HG03457 (cell line): ENCODE data around the gene LARP1.
"Not testable (repeated sequence)": the region's sequence is repeated elsewhere in the genome, so short reads cannot be mapped to it uniquely, and the experiment has no call there.

Source experiments
- ATAC-seq: cut with Tn5 transposase; IDR thresholded peaks from one replicate; pipeline ENCODE4 v1.9.1; 2021; ENCODE audit warnings: moderate number of reproducible peaks; ENCODE audit not compliant: unreplicated experiment

Gene LARP1

DNA sequence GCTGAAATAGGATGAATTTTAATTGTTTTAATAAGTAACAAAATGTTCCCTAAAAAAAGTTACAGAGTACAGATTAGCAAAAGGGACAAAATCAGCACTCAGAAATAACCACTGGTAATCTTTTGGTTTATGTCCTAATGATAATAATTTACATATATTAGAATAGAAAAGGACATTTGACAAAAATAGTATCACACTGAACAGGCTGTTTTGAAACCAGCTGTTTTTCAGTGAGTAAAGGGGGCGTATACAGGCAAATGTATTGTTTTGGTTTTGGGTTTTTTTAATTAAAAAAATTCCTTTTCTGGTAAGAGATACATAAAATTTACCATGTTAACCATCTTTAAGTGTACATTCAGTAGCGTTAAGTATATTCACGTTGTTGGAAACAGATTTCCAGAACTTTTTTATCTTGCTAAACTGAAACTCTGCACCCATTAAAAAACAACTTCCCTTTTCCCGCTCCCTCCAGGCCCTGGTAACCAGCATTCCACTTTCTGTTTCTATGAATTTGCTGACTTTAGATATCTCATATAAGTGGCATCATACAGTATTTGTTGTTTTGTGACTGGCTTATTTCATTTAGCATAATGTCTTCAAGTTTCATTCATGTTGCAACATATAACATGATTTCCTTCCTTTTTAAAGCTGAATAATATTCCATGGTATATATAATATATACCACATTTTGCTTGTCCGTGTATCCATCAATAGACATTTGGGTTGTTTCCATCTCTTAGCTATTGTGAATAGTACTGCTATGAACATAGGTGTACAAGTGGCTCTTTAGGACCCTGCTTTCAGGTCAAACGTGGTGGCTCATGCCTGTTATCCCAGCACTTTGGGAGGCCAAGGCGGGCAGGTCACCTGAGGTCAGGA, 20.6 kb upstream of the LARP1 start:
- ATAC-seq: no peak

DNA sequence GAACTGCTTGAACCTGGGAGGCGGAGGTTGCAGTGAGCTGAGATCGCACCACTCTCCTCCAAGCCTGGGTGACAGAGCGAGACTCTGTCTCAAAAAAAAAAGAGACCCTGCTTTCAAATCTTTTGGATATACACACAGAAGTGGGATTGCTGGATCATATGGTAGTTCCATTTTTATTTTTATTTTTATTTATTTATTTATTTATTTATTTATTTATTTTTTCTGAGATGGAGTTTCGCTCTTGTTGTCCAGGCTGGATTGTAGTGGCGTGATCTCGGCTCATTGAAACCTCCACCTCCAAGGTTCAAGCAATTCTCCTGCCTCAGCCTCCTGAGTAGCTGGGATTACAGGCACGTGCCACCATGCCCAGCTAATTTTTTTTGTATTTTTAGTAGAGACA, 19.8 kb upstream of the LARP1 start:
- not testable (repeated sequence) for ATAC-seq

DNA sequence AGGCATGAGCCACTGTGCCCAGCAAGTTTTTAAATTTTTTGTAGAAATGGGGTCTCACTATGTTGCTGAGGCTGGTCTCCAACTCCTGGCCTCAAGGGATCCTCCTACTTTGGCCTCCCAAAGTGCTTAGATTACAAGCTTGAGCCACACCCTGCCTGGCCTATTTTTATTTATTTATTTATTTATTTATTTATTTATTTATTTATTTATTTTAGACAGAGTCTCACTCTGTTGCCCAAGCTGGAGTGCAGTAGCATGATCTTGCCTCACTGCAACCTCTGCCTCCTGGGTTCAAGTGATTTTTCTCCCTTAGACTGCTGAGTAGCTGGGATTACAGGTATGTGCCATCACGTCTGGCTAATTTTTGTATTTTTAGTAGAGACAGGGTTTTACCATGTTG, 18.8 kb upstream of the LARP1 start:
- ATAC-seq: not testable (repeated sequence)

DNA sequence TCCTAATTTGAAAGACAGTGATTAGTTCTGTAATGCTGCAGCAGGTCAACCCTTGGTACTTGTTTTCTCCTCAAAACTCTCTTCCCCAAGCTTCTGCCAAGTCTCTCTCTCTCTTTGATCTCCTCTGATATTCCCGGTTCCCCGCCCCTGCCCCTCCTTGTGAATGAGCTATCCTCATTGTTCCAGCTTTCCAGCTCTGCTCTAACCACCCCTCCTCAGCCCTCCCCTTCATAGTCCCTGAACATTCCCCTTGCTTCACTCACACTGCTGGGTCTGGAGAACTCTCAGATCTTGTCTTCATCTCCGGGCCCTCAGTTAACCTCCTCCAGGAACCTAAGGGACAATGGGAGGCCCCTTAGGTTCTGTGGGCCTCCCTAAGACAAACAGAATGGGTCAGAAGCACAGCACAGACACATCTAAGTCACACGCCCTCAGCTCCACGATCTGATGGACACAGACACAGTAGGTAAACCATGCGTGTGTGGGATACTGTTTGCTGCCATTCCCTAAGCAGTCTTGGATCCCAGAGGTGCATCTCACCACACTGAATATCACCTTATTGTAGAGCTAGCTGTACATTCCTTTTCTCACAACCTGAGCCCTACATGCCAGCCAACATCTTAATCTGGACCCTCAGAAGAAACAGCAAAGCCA, 17.4 kb upstream of the LARP1 start:
- no peak for ATAC-seq

DNA sequence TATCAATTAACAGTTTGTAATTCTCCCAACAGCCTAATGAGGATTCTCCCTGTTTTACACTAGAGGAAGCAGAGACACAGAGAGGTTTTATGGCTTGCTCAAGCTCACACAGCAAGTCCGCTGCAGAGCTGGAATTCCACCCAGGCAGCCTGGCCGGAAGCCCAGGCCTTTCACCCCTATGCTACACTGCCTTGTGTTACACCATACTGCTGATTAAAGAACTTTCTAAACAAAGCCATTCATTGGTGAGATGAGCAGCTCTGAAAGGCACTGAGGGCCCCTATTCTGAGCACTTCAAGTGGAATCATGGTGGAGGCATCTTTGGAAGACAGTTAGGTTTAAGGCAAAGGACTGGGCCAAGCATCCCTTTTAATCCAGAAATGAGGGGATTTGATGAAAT, 14.7 kb upstream of the LARP1 start:
- no peak for ATAC-seq

DNA sequence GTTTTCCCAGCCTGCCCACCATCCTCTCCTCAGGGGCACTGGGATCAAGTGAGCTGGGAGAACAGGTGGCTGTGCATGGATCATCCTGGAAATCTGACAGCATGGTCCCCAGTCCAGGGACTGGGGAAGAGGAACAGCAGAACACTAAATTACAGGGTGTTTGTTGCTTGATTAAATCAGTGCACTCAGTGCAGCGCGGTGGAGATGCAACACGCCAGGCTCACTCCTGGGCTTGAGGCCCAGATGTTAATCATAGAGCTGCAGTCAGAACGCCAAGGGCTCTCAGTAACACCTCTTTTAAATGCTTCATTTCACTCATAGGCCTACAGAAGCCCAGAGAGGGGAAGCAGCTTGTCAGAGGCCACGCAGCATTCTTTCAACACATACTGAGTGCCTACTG, 14.2 kb upstream of the LARP1 start:
- no peak for ATAC-seq

DNA sequence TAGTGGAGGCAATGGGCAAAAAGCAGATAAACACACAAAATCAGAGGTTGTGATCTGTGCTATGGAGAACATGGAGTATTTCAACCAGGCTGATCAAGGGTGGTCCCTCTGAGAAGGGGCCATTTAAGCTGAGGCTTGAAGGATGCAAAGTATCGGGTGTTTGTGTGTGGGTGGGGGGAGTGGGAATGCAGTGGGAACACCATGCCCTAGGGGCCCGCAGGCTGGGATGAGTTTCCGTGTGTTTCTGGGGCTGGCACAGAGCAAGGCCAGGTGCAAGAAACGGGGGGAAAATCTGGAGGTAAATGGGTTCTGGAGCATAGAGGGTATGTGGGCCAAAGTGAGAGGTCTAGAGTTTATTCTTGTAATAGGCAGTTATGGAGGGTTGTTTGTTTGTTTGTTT, 13.8 kb upstream of the LARP1 start:
- no peak for ATAC-seq

DNA sequence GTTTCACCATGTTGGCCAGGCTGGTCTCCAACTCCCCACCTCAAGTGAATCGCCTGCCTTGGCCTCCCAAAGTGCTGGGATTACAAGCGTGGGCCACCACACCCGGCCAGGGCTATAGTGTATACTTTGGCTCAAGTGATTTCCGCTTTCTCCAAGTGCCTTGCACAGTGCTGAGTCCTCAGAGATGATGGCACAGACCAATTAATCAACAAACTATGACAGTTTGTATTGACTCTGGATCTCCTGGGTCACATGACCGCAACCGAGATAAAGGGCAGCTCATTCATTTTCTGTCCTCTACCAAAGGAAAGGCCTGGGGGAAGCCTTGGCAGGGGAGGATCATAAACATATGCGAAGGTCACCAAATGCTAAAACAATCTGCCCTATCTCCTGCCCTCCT, 11.4 kb upstream of the LARP1 start:
- ATAC-seq: no peak

DNA sequence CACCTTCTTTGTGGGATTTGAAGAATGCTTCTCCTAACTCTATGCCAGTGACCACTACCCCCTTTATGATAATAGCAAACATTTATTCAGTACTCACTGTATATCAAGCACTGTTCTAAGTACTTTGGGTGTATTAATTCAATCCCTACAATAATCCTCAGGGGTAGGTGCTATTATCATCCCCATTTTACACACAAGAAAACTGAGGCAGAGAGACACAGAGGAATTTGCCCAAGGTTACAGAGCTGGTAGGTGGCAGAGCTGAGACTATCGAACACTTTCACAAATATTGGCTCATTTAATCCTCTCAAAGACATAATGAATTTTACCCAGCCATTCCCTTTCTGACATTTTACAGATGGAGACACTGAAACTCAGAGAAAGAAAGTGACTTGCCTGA, 9.8 kb upstream of the LARP1 start:
- ATAC-seq: no peak

DNA sequence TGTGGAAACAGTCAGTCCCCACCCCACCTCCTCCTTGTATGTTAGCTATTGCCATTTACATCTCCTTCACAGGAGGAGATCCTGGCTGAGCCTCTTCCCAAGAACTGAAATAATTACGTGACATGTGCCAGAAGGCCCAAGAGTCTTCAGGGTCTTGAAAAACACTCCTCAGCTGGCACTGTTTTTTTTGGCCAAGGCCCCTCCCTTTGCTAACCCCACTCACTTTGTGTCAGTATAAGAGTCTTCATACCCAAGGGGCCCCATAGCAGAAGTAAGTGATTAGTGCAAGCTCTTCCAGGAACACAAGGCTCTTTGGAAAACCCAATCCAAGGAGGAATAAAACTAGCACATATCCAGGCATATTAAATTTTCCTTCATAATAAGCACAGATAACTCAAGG, 5.7 kb upstream of the LARP1 start:
- no peak for ATAC-seq

DNA sequence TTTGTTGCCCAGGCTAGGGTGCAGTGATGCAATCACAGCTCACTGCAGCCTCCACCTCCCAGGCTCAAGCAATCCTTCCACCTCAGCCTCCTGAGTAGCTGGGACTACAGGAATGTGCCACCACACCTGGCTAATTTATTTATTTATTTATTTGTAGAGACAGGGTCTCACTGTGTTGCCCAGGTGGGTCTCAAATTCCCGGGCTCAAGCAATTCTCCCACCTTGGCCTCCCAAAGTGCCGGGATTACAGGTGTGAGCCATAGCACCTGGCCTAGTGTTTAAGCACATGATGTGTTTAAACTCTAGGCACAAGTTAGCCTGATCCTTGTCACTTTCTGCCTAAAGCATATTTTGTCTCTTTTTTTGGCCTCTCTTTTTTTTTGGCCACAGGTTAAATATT, 4.5 kb upstream of the LARP1 start:
- not testable (repeated sequence) for ATAC-seq

DNA sequence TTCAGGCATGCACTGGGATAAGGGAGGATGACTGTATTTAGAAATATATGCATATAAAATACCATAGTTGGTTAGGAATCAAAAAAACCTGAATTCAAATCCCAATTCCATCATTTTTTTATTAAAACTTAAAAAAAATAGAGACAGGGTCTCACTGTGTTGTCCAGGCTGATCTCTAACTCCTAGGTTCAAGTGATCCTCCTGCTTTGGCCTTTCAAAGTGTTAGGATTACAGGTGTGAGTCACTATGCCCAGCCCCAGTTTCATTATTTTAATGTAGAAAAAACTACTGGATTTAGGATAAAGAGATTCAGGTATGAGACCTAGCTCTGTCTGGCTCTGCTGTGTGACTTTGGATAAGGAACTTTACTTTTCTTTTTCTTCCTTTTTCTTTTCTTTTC, 3.3 kb upstream of the LARP1 start:
- no peak for ATAC-seq

DNA sequence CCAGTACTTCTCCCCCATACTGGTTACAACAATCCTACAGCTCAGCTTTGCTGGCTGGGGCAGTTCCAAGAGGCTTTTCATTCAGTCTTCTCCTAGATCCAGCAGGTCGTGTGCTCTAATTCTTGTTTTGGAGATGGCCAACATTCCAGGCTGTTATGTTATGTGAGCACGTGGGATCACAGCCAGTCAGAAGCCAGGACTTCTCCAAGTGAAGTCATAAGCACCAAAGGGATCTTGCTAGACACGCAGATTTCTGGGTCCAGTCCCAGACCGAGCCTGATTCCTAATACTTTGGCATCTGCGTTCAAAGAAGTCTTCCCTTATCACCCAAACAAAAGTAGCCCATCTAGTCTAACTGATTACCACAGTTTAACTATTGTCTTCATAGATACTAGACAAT, 1.4 kb upstream of the LARP1 start:
- no peak for ATAC-seq

DNA sequence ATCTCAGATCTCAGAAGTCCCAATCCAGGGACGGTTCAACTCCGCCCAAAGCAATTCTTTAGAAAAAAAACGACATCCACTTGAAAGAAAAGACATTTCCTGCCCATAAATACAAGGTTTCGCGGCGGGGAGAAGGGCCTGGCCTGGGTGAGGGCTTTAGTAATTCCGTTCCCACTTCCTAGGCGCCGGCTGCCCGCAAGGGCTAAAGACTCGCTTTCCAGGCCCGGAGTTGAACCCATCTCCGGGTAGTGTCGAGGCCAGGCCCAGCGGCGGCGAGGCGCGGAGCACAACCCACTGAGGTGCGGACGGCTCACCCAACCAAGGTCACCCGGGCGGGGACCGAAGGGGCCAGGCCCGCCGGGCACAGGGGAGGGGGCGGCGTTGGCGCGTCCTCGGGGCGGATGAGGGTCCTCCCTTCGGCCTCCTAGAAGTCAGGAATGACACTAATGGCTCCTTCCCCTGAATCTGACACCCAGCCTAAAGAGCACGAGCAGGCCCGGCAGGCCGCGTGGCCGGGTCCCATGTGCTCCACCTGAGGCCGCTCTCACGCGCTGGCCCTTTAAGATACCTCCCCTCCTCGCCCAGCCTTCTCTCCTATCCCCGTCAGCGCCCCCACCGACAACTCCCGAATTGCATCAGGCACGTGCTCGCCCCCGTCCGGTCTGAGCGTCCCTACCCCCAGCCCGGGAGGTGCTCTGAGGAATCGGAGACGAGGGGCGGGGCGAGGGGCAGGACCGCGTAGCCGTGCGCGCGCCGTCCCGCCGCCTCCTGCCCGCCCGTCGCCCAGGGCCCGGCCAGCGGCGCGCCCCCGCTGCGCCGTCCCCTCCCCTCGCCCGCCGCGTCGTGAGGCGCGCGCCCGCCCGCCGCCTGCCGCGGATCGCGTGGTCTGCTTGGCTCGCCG, 467 bp upstream of the LARP1 start:
- peak; percentile 88 for ATAC-seq

DNA sequence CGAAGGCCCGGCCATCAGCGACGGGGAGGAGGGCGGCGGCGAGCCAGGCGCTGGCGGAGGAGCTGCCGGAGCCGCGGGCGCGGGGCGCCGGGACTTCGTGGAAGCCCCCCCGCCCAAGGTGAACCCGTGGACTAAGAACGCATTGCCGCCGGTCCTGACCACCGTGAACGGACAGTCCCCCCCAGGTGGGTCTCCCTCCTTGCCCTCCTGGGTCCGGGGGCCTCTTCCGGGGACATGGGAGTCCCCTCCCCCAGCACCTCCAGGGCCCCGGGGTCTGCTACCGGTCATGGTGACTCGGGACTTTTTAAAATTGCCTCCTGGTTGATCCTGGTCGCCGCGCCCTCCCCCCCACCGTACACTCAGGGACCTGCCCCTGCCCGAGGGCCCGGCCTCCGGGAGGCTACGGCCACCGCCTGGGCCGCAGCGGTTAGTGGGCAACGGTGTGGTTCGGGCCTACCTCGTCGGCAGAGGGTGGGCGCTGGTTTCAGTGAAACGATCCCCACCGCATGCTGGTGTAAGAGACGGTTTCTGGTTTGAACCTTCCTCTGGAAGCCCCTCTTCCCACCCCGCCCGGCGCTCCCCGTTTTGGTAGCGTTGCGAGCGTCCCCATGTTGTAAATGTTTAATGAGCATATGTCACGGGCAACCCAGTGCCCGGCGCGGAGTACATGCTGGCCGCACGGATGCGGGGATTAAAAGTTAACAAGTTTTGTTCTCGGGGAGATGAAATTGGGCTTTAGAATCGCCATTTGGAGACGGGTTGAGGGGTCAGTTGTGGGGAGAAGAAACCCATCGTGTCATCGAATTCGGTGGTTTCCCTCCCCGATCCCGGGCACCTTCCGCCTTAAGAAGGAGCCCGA, 1.1 kb downstream of the LARP1 start:
- ATAC-seq: no peak

DNA sequence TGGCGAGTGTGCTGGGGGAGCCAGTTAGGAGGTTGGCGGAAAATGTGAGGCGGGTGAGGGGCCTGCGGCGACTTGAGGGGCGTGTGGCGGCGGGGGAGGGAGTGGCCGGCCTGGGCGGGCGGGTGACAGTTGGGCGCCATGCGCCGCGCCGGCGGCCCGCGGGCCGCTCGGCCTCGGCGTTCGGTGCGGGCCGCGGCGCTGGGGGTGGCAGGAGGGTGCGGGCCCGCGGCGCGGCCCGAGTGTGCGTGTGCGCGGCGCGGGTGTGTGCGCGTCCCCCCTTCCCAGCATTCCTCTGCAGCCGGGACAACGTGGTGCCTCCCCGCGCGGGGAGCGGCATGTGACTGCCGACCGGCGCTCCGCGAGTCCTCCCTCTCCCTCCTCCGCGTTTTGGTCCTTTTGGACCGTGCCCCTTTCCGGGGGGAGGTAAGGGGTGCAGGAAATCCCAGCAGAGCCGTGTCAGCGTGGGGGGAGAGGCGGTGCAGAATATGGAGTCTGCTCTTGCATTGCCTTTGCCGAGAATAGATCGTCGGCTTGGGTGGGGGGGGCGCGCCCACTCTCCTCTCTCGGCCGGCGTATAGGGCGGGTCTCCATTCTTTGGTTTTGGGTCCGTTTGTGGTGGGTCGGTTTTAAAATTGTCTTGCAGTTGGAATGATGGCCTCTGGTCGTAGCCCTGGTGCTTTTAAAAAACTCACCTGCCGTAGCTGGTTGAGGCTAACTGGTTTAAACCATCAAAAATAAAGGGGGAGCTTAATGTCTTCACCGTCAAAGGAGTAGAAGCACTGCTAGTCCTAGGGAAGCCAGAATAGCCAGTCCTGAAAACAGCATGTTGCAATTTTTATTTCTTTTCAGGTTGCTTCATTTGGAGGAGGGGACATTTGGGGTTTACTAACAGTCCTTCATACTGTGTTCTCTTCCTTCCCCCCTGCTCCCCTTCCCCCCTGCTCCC, 2.0 kb downstream of the LARP1 start:
- no peak for ATAC-seq

DNA sequence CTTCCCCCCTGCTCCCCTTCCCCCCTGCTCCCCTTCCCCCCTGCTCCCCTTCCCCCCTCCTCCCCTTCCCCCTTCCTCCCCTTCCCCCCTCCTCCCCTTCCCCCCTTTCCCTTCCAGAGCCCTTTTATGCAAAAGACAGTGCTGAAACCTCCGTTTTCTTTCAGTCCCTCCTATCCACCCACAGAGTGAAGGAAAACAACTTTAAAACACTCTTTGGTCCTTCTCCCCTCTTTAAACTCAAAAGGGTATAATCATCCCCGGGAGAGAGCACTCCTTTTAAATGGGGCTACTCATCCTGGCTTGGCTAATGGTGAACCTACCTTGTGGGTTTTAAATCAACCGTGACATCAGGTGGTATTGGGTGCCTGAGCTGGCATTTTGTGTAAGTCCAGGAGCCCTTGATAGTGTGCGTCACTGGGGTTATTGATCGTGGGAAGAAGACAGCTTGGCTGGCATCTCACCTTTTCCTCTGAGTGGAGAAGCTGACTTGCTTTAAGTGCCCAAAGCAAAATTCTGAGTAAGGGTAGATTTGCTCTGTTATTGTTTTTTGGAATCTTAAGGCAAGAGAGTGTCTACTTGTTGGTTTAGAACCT, 2.7 kb downstream of the LARP1 start:
- no peak for ATAC-seq

DNA sequence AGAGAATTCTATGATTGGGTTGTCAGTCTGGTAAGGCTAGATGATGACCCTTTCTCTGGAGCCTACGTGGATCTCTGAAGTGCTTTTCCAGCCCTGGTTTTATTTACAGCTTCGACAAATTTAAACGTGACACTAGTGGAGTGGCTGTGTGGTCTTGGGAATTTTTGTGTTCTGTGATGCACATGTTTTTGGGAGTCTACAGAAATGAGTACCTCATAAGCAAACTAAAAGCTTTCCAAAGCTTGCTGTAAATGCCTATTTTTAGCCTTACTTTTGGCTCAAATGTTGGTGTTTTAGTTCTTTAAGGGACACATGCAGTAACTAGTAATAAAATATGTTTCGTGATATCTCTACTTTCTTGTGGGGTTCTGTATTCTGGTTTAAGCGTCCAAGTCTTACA, 3.3 kb downstream of the LARP1 start:
- no peak for ATAC-seq

DNA sequence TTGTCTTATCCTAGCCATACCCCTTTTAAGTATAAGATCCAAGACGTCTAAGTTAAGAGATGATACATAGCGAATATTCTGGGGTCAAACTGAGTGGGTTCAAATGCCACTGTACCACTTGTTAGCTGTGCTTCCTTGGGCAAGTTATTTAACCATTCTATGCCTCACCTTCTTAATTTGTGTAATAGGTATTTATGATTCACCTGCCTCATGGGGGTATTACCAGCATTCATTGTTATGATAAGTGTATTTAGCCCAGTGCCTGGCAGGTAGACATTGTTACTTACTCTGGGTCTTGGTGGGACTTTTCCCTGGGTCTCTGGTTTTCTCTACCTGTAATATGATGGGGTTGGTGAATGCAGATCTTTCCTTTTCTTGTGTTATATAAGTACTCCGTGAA, 3.8 kb downstream of the LARP1 start:
- ATAC-seq: no peak
